Measurements from ENCODE around the gene RIPK4.
"Not testable (repeated sequence)": the region's sequence is repeated elsewhere in the genome, so short reads cannot be mapped to it uniquely, and the experiment has no call there.

The RIPK4 gene

DNA sequence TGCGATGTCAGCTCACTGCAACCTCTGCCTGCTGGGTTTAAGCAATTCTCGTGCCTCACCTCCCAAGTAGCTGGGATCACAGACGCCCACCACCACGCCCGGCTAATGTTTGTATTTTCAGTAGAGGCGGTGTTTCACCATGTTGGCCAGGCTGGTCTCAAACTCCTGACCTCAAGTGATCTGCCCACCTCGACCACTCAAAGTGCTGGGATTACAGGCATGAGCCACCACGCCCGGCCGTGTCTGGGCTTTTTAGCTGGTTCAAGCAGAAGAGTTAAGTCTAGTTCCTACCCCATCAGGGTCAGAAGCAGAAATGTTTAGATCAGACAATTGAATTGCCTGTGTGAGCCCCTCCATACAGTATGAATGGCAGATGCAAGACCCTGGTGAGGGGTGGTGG, 27.7 kb upstream of the RIPK4 start:
- no peak for DNase-seq

GRCh38 chr21:41792711-41793110, 25.9 kb upstream of the RIPK4 start:
- DNase-seq, result no peak

DNA sequence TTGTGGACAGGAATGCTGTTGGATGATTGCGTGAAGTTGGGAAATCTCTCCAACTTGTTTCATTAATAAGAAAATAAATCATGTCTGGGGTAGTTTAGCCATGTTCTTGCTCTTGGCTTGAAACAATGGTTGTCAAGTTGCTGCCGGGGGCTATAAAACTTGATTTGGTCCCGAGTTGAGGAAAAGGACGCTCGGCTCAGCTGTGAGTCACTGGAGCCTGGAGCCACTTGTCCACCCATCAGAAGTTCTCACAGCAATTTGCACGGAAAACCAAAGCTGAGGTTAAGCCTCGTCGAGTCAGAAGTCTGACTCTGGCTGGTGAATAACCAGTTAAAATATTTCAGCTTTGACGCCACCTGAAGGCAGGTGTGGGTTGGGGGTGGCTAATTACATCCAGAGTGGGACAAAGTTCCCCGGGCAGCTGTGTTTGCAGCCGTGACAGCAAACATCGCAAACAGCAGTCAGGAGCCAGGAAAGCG, 19.7 kb upstream of the RIPK4 start:
- DNase-seq, result no peak

GRCh38 chr21:41785262-41785661, 18.4 kb upstream of the RIPK4 start:
- not testable (repeated sequence) for DNase-seq

- no peak for DNase-seq
Measured at GRCh38 chr21:41784456-41785102, 17.7 kb upstream of the RIPK4 start.

- peak in 1 of 2 experiments; percentile 35 for DNase-seq
Measured at GRCh38 chr21:41783476-41784180, 16.8 kb upstream of the RIPK4 start.

GRCh38 chr21:41781050-41781410, 14.2 kb upstream of the RIPK4 start:
- no peak for DNase-seq

- DNase-seq, result no peak
Measured at GRCh38 chr21:41780337-41781049, 13.6 kb upstream of the RIPK4 start.

- no peak for DNase-seq
Measured at GRCh38 chr21:41779659-41780058, 12.8 kb upstream of the RIPK4 start.

GRCh38 chr21:41778930-41779600, 12.2 kb upstream of the RIPK4 start:
- no peak for DNase-seq

DNA sequence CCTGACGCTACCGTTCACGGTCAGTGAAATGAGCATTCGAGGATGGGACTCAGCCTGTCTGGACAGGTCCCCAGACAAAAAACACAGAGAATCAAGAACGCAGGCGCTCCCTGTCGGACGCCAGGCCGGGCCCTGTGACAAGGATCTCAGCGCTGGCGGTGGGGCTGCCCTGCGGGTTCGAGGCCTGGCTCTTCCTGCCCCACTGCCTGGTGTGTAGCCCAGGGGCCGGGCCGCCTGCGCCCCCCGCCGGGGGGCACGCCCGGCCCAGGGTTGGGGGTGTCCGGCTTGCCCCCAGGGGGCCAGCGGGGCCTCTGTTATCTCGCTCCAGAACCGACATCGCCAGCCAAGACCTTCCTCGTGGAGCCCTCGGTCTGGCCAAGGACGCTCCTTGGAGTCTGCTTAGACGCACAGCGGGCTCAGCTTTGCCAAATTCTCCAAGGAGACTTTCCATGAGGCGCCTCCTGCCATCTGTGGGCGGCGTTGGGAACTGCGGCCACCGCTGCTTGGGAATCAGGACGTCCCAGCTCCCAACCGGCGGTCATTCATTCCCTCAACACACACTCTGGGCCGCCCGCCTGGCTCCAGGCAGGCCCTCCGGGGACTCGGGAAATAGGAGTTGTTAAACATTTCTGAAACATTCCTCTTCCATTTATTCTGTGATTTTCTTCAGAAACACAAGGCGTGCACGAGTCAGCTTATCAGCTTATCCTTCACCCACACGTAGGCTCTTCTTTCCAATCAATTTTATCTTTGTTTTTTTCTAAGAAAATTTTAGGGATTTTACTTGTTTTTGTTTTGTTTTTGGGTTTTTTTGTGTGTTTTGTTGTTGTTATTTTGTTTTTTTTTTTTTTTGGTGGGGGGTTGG, 11.3 kb upstream of the RIPK4 start:
- no peak for DNase-seq

DNA sequence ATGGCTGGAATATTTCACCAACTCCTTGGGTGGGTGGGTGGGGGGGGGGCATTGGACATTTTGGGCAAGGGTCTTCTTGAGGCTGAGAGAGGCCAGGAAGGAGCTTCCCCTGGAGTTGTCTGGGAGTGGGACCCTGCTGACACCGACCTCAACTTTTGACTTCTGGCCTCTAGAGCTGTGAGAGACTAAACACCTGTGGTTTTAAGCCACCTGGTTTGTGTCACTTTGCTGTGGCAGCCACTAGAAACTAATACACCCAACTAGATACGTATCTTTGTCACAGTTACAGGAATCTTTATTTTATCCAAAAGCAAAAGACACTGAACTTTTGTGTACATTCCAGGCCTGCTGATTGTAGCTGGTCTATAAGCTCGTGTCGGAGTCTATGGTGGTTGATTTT, 9.9 kb upstream of the RIPK4 start:
- no peak for DNase-seq

DNA sequence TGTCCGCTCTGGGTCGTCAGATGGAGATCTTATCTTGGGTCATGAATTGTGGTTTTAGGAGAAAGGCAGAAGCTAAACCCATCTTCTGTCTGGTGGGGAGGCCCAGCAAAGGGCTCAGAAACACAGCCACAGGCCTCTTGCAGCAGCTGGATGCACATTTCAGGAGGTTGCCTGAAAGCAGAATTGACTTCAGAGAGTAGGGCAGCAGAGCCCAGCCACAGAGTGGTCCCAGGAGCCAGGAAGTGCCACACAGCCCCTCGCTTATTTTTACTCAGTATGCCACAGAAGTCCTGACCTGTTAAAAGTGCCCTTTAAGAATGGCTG, 8.3 kb upstream of the RIPK4 start:
- no peak for DNase-seq

GRCh38 chr21:41774467-41775148, 7.8 kb upstream of the RIPK4 start:
- no peak for DNase-seq

- DNase-seq, result no peak
Measured at GRCh38 chr21:41772351-41773080, 5.7 kb upstream of the RIPK4 start.

DNA sequence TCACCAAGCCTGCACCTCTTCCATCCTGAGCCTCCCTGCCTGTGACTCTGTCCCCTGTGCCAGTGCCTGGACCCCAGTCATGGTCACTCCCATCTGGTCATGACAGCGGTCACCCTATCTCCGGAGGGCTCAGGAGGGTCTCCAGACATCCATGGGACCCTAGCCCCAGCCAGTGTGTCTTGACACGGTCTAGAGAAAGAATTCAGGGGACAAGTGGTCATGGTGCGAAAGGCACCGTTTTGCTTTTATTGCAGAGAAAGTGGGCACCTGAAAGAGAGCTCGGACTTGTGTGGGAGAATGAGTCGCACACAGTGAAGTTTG, 4.7 kb upstream of the RIPK4 start:
- no peak for DNase-seq

GRCh38 chr21:41770901-41771624, 4.2 kb upstream of the RIPK4 start:
- no peak for DNase-seq

- no peak for DNase-seq
Measured at GRCh38 chr21:41769933-41770332, 3.1 kb upstream of the RIPK4 start.

DNA sequence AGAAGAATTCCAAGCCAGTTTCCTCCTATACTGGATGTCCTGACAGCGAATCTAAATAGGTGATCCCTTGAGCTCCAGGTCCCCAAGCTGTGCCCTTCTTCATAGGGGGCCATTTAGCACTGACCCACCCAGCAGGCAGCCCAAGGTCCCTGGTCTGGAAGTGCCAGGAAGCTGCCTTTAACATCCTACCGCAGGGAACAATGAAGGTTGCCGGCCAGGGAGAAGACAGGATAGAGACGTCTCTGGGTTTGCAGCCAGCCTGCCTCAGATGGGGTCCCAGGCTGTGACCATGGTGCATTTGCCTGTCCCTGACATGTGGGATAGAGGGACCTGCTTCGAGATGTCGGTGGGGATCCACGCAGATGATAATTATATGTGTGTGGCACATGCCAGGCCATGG, 2.7 kb upstream of the RIPK4 start:
- DNase-seq, result no peak

DNA sequence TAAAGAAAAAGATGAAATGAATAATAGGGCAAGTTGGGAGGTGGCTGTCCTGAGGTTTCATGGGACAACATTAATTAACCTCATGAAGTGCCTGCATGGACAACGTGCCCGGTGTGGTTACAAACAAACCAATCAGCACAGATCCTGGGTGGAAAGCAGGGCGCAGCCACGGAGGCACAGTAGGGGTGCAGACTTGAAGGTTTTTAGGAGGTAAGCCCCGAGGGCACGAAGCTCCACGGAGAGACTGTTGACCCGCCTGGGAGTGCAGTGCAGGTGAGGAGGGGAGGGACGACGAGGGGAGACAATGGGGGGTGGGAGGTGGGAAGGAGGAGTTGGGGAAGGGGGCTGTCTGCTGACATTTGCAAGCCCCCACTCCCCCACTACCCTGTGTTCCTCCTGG, 2.3 kb upstream of the RIPK4 start:
- no peak for DNase-seq

Measured in stimulated activated CD4-positive, alpha-beta T cell treated with anti-CD3 and anti-CD28 coated beads, Interleukin-4, amount 100 ng/mL, for 4 hours (primary cell).